KG1 (cell line): ENCODE data around the gene PIM1.

Source experiments
- DNase-seq: peaks from one replicate; lab custom pipeline; 2025; lab: John Stamatoyannopoulos, UW

PIM1 gene

DNA sequence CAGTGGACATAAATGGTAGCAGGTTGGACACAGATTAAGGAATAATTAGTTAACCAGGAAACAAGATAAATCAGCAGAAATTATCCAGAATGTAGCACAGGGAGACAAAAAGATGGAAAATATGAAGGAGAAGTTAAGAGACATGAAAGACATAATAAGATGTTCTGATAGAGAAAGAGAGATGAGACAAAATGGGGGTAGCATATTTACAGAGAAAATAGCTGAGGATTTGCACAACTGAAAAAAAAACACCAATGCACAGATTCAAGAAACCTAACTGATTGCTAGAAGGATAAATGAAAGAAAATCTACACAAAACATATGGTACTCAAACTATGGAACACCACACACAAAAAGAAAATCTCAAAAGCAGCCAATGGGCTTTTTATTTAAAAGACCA, 53.0 kb downstream of the PIM1 start:
- no peak for DNase-seq
